ENCODE data around the gene AK5. TPM values are rescaled to one million over a fixed set of nuclear protein-coding genes. Genes with fewer than 3 reads are reported as not detected.

The AK5 gene
- total RNA-seq, 4 donors from 2014 or later: 1.1 to 2.1 (median 1.2) TPM; not detected in 1

GRCh38 chr1:77239311-77239710, 42.5 kb upstream of the AK5 start:
- Histone ChIP-seq H3K36me3 (no peaks in the 10 kb centered on the region), H3K27ac (no peak overlapping the region), H3K27me3 (no peaks in the 10 kb centered on the region), H3K4me1 (no peaks in the 10 kb centered on the region), H3K9me3 (peaks cover 5% of the 10 kb centered on the region), H3K4me3 (no peak overlapping the region)
- DNase-seq (ENCODE audit: low spot score in 2 of 2): no peak
- WGBS: 67% methylated on average over 3 of the region's 3 CpGs
- no peak for TF ChIP-seq EP300 (IDR thresholded peaks at IDR 0.05)
- no peak for TF ChIP-seq POLR2AphosphoS5 (IDR thresholded peaks at IDR 0.05)
- TF ChIP-seq CTCF (IDR thresholded peaks at IDR 0.05): no peak
- TF ChIP-seq POLR2A (IDR thresholded peaks at IDR 0.05): no peak

GRCh38 chr1:77245830-77246229, 36.0 kb upstream of the AK5 start:
- H3K27ac ChIP-seq: no peak overlapping the region
- TF ChIP-seq CTCF (IDR thresholded peaks at IDR 0.05) (no peak), POLR2A (IDR thresholded peaks at IDR 0.05) (no peak)
- H3K4me3 ChIP-seq: no peak overlapping the region
- H3K9me3 ChIP-seq: peaks cover 5% of the 10 kb centered on the region
- no peak for DNase-seq (ENCODE audit: low spot score in 2 of 2)
- no peaks in the 10 kb centered on the region for H3K4me1 ChIP-seq
- H3K36me3 ChIP-seq: no peaks in the 10 kb centered on the region
- 77% methylated on average over 2 of the region's 2 CpGs for WGBS
- no peaks in the 10 kb centered on the region for H3K27me3 ChIP-seq

- Histone ChIP-seq H3K4me3 (no peak overlapping the region), H3K36me3 (no peaks in the 10 kb centered on the region), H3K9me3 (peaks cover 4% of the 10 kb centered on the region), H3K27ac (no peak overlapping the region), H3K4me1 (no peaks in the 10 kb centered on the region), H3K27me3 (no peaks in the 10 kb centered on the region)
- no peak for DNase-seq (ENCODE audit: low spot score in 2 of 2)
- TF ChIP-seq EP300 (IDR thresholded peaks at IDR 0.05): no peak
- TF ChIP-seq CTCF (IDR thresholded peaks at IDR 0.05): no peak
- TF ChIP-seq POLR2AphosphoS5 (IDR thresholded peaks at IDR 0.05): no peak
- no peak for TF ChIP-seq POLR2A (IDR thresholded peaks at IDR 0.05)
- WGBS: 85% methylated on average over 1 of the region's 1 CpG
These were observed 31.7 kb upstream of the AK5 start for GRCh38 chr1:77250126-77250525.

- no peak overlapping the region for H3K27ac ChIP-seq
- H3K4me3 ChIP-seq: no peak overlapping the region
- no peaks in the 10 kb centered on the region for H3K36me3 ChIP-seq
- no peaks in the 10 kb centered on the region for H3K27me3 ChIP-seq
- no peak for DNase-seq (ENCODE audit: low spot score in 2 of 2)
- no peaks in the 10 kb centered on the region for H3K4me1 ChIP-seq
- TF ChIP-seq POLR2A (IDR thresholded peaks at IDR 0.05) (no peak), CTCF (IDR thresholded peaks at IDR 0.05) (no peak), EP300 (IDR thresholded peaks at IDR 0.05) (no peak), POLR2AphosphoS5 (IDR thresholded peaks at IDR 0.05) (no peak)
- WGBS: 91% methylated on average over 1 of the region's 1 CpG
- H3K9me3 ChIP-seq: peaks cover 4% of the 10 kb centered on the region
These were observed 28.6 kb upstream of the AK5 start for GRCh38 chr1:77253211-77253610.

GRCh38 chr1:77263708-77264107, 18.1 kb upstream of the AK5 start:
- no peak overlapping the region for H3K27ac ChIP-seq
- no peak overlapping the region for H3K4me3 ChIP-seq
- no peaks in the 10 kb centered on the region for H3K4me1 ChIP-seq
- no peaks in the 10 kb centered on the region for H3K9me3 ChIP-seq
- DNase-seq (ENCODE audit: low spot score in 2 of 2): no peak
- no peak for TF ChIP-seq EP300 (IDR thresholded peaks at IDR 0.05)
- TF ChIP-seq POLR2A (IDR thresholded peaks at IDR 0.05): no peak
- no peak for TF ChIP-seq CTCF (IDR thresholded peaks at IDR 0.05)
- TF ChIP-seq POLR2AphosphoS5 (IDR thresholded peaks at IDR 0.05): no peak
- H3K36me3 ChIP-seq: no peaks in the 10 kb centered on the region
- H3K27me3 ChIP-seq: no peaks in the 10 kb centered on the region
- WGBS: 78% methylated on average over 1 of the region's 1 CpG

Data from suprapubic skin (tissue), 4 donors.